GM06990 (cell line): ENCODE data around the gene PDZD2.

ENCODE experiments used
- DNase-seq: peaks from one replicate; pipeline ENCODE4 v3.0.0-alpha.2; 2011; ENCODE audit not compliant: insufficient read length; ENCODE audit errors: extremely low read depth
- H3K27me3 ChIP-seq: replicated peaks from 2 replicates; pipeline ENCODE4 v1.6.0; 2011; ENCODE audit warnings: low read length; ENCODE audit not compliant: control insufficient read depth, insufficient read depth
- H3K36me3 ChIP-seq: 2 replicates; pipeline ENCODE4 v1.5.1; 2011; ENCODE audit warnings: low read length; ENCODE audit not compliant: control insufficient read depth, insufficient read depth
- H3K4me3 ChIP-seq: replicated peaks from 2 replicates; pipeline ENCODE4 v1.5.1; 2011; ENCODE audit warnings: low read depth, mild to moderate bottlenecking, control low read depth, low read length
- CTCF ChIP-seq: IDR thresholded peaks from 2 replicates; pipeline ENCODE4 v1.5.1; 2011; ENCODE audit warnings: low read length, control low read depth, mild to moderate bottlenecking, inconsistent platforms; ENCODE audit not compliant: insufficient read depth, poor library complexity, severe bottlenecking

Gene PDZD2

GRCh38 chr5:32090026-32090754 is 451.3 kb downstream of the PDZD2 start:
- Histone ChIP-seq H3K4me3 (no peak overlapping the region), H3K36me3 (no peaks in the 10 kb centered on the region), H3K27me3 (no peaks in the 10 kb centered on the region)
- DNase-seq, result no peak
- TF ChIP-seq CTCF, result no peak

- no peak for TF ChIP-seq CTCF
- DNase-seq, result no peak
- no peak overlapping the region for H3K4me3 ChIP-seq
- no peaks in the 10 kb centered on the region for H3K36me3 ChIP-seq
- H3K27me3 ChIP-seq, result no peaks in the 10 kb centered on the region
Observed at GRCh38 chr5:32090755-32091128, 451.8 kb downstream of the PDZD2 start.

- peak; percentile 67 for TF ChIP-seq CTCF
- DNase-seq, result peak; percentile 33
- Histone ChIP-seq H3K4me3 (no peak overlapping the region), H3K36me3 (no peaks in the 10 kb centered on the region), H3K27me3 (no peaks in the 10 kb centered on the region)
Observed at GRCh38 chr5:32092938-32093812, 454.2 kb downstream of the PDZD2 start.

GRCh38 chr5:32094691-32095090 is 455.8 kb downstream of the PDZD2 start:
- Histone ChIP-seq H3K4me3 (no peak overlapping the region), H3K27me3 (no peaks in the 10 kb centered on the region), H3K36me3 (peaks cover 2% of the 10 kb centered on the region)
- no peak for TF ChIP-seq CTCF
- DNase-seq, result no peak

GRCh38 chr5:32095261-32095671 is 456.3 kb downstream of the PDZD2 start:
- no peak overlapping the region for H3K4me3 ChIP-seq
- TF ChIP-seq CTCF, result no peak
- no peaks in the 10 kb centered on the region for H3K27me3 ChIP-seq
- peaks cover 3% of the 10 kb centered on the region for H3K36me3 ChIP-seq
- DNase-seq, result no peak
